HG03565 (cell line): Measurements from ENCODE around the gene ZNF750.

Source experiments
- ATAC-seq: cut with Tn5 transposase; IDR thresholded peaks from one replicate; pipeline ENCODE4 v1.9.1; 2021; ENCODE audit warnings: mild to moderate bottlenecking, moderate library complexity; ENCODE audit not compliant: unreplicated experiment

ZNF750 gene

DNA sequence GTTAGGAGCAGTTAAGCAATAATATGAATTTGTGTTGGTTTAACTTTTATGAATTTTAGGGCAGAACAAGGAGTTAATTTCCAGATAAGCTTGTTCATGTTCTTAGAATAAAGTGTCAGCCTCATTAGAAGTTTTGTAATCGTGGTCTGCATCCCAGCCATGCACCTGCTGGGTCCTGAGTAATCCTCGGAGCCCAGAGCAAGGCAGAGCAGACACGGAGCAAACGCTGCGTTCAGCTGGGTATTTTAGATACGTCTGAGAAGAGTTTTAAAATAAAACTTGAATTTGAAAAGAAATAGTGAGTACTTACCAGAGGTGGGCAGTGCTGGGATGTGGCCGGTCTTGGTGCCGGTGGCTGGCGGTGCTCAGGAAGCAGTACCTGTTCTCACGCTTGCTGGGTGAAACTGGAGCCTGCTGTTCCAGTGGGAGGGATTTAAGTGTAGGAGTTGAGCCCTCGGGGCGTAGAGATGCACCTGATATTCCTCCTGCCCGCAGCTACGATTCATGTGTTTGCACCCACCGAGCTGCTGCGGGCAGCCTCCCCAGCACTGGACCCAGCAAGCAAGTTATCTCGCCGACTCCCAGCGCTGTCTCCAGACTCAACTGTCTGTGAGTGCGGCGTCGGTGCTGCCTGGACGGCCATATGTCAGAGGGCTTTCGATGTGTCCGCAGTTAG lies at the start of gene ZNF750:
ZNF750 (minus strand) TSS at position 406 of the 676 bp plus-strand sequence. CDS start 7,568 bp downstream, outside the sequence.
- no peak for ATAC-seq

DNA sequence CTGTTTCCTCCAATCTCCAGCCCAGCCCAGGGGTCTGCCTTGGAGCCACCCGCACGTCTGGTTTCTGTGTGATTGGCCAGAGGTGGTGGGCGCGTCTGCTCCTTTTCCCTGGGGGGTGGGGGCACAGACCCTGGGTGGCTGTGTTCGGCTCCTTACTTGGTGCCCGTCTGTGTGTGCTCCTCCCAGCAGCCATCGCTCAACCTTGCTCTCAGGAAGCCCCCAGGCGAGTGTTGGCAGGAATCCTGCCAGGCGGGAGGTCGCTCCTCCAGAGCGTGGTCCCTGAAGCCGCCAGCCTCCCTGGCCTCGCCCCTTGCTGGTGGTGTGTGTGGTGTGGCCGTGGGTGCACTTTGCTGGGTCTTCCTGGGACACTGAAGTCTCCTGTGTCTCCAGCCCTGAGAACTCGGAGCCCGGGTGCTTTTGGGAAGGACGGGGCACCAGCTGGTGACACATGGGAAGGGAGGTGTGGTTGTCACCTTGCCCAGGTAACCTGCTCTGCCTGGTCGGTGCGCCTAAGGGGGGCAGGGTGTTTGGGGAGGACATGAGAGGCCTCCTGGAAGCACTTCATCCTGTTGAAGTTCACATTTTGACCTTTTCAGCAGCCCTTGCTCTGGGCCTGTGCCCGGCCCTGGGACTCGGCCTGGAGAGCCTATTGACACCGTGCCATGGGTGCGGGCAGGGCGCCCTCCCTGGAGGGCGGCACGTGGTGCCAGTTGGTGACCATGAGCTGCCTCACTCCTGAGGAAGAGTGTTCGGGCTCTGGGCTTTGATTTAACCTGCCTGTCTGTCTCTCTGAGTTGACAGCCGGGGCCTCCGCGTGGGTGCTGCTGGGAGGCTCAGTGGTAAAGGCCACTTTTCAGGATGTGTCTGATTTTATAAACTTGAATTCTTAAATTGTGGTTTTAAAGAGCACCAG lies 49.0 kb upstream of the ZNF750 start:
- ATAC-seq = no peak

DNA sequence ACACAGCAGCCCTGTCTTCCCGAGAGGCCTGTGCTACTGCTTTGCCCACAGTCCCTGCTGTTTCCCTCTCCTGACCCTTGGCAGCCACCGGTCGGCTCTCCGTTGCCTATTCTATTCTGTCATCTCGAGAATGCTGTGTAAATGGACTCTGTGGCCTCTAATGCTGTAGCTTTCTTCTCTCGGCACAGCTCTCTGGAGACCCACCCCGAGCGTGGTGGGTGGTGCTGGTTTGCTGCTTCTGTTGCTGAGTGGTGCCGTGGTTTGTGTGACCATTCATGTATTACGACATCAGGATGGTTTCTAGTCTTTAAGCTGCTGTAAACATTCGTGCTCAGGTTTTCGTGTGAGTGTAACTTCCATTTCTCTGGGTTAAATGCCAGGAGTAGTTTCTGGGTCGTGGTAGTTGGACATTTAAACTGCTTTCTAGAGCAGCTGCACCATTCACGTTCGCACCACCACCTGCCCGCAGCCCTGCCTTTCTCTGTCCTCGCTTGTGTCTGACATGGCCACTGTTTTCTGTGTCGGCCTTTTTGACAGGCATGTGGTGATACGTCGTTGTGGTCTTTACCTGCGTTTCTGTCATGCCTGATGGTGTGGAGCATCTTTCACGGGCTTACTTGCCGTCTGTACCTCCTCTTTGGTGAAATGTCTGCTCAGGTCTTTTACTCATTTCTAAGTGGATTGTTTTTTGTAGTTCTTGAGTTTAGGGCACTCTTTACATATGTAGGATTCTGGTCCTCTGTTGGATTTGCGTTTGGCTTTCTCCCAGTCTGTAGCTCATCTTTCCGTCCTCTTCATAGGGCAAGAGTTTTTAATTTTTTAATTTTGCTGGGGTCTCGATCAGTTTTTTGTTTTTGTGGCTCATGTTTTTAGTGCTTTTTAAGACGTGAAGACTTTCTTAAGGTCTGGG lies 47.7 kb upstream of the ZNF750 start:
- ATAC-seq = no peak

DNA sequence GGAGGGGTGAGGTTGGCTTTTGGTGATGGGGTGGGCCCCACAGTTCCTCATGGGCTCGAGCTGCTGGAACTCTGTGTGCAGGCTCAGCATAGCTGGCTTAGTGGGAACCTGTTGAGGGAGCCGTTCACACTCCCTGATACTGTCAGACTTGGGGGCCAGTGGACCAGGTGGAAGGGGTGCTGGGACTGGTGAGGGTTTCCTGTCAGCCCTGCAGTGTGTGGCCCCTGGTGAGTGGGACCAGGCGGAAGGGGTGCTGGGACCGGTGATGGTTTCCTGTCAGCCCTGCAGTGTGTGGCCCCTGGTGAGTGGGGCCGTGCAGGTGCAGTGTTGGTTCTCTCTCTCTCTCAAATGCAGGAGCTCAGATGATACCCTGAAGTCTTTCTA lies 45.1 kb upstream of the ZNF750 start:
- ATAC-seq = no peak

DNA sequence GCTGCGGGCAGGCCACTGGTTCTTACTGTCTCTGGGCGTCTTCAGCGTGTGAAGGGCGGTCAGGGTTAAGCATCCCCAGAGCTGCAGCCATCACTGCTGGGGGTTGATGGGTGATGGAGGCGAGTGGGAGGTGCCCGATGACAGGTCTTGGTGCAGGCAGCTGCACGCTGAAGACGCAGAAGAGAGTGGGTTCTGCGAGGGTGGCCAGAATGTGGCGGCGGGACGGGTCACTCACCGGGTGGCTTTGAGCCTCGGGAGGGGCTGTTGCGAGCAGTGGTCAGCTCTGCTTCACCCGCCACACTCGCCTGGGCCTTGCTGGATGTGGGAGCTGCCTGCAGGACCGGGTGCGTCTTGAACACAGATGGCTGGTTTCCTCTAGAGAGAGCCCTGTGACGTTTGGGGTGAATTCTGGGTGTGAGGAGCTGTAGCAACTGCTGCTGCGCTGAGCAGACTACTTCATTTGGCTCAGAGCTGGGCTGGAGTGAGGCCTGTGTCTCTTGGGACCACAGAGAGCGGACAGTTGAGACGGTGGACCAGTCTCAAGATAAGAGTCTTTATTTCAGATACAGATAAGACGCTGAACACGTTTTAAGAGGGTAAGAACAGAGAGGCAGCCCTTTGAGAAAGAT lies 44.6 kb upstream of the ZNF750 start:
- no peak for ATAC-seq

DNA sequence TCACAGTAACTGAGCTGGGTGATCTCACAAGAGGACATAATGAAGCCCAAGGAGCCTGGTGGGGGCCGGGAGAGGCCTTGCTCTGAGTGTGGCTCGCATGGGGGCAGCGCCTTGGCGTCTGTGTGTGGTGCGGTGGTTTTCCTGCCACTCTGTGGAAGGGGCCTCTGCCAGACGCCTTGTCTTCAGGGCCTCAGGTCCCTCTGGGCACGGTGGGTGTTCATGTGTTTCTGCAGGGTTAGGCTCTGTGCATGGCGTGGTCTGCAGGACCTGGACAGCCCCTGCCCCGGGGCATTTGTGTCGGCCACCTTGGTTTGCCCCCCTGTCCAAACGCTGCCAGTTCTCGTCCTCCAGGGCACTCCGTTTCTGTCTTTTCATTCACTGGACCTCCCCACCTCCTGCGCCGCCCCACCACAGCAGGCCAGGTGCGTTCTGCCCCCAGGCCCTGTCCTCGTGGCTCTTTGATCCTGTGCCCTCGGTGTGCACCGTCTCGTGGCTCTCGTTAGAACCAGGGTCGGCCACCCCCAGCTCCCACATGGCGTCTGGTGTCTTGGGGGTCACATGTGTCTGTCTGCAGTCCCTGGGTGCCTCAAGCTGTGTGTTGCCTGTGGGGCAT lies 43.7 kb upstream of the ZNF750 start:
- ATAC-seq = no peak

DNA sequence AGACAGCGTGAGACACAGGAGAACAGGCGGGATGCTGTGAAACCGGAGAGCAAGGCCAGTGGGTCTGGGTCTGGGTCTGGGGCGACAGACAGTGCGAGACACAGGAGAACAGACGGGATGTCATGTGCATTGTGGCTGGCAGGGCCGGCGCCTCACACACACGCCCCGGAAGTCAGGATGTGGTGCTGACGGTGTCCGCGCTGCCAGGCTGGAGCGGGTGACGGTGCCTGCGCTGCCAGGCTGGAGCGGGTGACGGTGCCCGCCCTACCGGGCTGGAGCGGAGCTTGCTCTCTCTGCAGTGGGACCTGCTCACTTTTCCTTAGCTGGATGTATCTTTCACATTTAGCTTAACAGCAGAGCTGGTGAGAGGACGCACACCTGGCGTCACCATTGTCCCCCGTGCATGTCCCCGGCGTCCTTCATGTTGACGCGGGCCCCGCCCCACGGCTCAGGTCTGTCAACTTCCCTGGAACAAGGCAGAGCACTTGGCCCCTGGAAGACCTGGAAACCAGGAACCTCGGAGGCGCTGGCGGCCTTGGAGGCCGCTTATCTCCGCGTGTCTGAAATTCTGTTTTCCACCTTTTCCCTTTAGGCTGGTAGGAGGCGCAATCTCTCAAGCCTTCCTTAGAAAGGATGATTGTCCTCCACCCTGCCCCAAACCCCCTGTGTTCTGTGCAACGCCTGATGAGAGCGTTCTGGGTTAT lies 43.0 kb upstream of the ZNF750 start:
- ATAC-seq = no peak

DNA sequence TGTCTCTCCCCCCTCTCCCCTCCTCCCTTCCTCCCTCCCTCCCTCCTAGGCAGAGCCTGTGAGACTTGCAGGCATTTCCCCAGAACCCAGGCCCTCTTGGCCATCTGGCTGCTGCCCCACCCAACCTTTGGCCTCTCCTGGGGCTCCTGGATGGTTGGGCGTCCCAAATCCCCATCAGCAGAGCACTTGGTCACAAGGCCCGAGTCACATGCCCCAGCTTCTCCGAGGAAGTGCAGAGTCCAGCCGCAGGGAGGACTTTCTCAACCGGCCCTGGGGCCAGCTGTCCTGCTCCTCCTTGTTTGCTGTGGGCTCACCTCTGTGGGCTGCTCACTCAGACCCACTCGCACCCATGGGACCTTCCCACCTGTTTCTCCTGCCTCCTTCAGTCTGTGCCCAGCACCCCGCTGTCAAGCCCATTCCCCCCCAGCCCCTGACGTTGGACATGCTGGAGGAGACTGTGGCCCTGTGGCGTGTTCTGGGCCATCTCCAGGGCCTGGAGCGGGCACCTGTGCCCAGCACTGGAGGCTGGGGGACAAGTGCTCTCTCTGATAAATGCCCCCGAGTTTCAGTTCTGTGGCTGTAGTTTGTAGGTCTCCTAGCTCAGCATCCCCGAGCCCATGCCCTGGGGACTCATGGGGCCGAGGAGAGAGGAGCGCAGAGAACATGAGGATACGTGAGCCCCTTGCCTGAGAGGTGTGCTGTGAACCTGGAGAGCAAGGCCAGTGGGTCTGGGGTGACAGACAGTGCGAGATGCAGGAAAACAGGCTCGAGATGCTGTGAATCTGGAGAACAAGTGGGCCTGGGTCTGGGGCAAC lies 42.3 kb upstream of the ZNF750 start:
- no peak for ATAC-seq

DNA sequence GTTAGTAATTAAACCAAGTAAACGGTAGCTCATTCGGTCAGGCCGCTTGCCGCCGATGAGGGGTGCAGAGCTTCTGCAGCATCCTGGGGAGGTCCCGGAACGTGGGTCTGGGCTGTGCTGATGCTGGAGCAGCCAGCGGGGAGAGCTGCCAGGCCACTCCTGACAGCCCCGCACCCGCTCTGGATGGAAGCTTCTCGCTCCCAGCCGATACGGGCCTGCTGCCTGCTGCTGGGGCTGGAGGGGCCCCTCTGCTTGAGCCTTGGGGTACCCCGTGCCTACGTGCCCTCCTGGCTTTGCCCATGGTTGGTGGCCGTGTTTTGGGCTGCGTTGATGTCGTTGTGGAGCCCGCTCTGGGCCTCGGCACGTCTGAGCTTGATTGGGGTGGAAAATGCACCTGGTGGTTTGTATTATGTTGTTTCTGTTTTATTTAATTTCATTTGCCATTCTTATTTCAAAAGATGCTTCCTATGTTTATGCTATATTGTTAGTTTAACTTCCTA lies 41.6 kb upstream of the ZNF750 start:
- ATAC-seq = no peak

DNA sequence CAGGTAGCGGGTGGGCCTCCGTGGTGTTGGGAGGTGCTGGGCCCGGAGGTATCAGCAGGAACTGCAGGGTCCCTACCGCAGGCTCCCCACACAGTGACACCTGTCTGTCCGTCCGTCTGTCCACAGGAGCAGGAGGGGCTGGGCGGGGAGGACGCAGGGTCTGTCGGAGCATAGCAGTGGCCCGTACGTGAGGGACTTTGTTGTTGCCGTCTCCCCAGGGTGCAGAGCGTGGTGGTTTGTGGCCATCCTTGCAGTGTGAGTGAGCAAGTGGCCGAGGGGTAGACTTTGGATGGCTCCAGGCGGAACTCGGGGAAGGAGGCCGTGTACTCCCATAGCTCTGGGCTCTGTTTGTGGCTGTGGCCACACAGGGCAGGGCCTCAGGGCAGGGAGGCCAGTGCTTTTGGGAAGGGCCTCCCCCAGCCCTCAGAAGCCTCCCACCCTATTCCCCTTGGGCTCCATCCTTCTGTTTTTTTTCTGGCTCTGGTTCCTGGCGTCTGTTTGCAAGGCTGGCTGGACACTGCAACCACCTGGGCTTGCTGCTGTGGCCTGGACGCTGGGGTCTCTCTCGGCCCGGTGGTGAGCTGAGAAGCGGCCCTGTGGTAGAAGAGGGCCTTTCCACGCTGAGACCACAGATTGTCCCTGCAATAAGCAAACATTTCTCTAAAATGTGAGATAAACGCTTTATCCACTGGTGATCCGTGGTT lies 41.0 kb upstream of the ZNF750 start:
- no peak for ATAC-seq

DNA sequence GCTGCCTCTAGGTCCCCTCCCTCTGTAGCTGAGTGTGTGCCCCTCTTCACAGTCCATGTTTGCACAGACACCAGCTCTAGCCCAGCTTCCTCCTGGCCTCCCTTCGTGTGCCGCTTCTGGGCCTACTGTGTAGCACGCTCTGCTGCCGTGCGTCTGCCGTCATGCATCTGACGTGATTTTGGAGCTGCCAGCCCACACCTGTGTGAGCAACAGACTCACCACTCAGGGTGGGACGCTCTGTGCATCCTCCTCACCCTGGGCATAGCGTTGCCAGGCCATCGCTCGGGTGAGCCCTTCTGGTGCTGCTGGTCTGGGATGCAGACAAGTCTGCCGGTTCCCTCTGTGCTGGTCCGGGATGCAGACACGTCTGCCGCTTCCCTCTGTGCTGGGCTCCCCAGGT lies 39.4 kb upstream of the ZNF750 start:
- no peak for ATAC-seq

DNA sequence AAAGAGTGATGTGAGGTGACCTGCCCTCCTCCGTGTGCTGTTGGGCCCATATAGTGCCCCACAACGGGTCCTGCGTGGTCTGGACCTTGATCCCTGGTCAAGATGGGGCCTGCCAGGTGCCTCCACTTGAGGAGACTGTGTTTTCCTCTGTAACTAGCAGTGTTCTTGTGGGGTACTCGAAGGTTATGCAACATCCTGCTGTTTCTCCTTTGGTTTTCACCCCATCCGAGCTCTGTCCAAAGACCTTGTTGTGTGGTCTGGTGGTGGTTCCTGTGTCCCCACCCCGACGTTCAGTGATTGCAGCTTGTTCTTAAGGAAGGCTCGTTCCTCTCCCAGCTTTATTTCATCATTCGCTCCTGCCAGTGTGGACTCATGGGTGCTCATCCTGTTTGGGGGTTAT lies 38.7 kb upstream of the ZNF750 start:
- no peak for ATAC-seq

DNA sequence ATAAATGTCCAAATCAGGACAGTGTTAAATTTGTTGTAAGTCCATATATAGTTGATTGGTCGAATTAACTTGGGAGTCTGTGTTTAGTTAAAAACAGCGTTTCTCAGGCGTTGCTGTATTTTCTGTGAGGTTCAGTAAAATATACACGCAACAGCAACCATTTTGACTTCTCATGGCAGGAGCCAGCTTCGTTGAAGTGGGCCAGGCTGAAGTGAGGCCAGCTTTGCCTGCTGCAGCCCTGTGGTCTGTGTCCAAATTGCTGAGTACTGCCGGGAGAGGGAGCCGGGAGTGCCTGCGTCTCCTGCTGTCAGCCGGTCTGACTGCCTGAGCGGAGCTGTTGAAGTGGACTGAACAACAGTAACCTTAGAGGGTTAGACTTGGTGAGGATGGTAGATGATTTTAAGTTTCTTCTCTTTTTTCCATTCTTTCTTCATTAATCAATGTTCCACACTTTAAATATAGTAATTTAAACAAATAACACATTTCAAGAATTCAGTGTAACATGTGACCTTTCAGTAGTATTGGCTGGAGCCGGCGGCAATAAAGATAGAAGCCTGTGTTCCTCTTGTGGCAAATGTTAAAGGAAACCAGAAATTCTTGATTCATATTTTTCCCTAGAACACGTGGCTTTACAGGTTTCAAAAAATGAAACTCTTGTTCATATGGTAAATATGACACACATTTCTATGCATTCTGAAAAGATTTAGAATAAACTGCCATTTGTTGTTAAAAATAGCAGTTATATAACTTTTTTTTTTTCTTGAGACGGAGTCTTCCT lies 37.0 kb upstream of the ZNF750 start:
- ATAC-seq = no peak

DNA sequence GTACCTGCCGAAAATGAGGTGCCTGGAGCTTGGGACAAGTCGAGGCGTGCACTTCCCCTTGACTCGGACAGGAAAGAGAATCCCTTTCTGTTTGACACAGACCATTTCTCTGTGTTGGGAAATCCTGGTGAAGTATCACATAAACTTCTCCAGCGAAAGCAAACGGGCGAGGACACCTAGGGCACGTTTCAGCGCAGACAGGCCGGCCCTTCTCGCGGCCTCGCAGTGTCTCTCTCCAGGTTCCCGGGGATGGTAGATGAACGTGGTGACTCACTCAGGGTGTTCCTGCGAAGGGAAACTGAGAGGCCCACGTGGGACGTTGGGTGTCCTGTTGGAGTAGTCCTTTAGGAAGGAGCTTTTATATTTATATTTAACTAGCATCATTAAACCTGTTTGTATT lies 36.3 kb upstream of the ZNF750 start:
- ATAC-seq = no peak

DNA sequence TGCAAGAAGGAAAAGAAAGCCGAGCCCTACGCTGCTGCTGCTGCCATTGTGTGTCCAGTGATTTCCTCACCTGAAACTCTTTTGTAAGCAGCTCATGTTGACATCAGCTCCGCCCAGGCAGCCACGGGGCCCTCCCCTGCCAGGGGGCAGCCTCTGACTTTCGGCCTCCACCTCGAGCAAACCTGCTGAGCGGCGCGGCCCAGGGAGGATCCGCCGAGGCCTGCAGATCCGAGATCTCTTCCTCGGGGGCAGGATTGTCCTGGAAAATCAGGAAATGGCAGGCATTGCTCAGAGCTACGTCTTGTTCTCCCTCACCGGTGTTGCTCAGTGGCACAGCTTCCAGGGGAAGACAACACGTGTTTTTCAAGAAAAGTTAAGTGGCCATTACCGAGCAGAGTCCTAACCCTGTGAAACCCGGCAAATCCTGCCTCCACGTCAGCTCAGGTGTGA lies 35.6 kb upstream of the ZNF750 start:
- no peak for ATAC-seq

DNA sequence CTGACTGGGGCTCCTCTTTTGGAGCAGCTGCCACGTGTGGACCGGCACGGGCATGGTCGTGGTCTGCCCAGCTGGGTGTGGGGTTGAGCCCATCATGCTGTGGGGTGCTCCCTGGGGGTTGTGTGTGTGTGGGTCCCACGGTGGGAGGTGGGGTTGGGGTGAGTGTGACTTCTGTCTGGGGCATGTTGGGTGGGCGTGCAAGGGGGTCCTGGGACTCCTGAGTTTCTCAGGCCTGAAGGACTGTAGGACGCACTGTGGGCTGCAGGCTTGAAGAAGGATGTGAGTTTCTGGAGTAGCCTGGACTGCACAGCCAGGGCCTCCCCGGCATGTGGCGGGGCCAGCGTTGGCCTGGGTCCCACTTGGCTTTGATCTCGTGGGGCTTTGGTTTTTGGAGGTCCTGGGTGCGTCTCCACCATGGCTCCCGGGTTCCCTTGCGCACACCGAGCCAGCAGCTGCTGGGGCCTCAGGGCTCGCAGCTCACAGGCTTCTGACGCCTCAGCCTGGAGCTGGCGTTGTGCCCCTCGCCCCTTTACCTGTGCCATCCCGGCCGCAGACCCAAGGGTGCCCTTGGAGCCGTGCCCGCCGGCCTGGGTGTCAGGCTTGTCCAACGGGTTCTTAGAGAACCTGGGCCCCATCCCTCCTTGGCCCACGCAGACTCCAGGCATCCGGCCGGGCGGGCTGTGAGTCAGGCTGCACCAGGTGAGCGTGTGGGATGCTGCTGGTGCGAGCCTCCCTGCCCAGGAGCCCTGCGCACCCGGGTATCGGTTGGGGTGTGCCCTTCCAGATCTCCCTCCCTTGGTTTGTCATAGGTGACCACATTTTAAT lies 34.4 kb upstream of the ZNF750 start:
- ATAC-seq = no peak
